Measurements from ENCODE around the gene S100A1. TPM values are rescaled to one million over a fixed set of nuclear protein-coding genes. Genes with fewer than 3 reads are reported as not detected.

The S100A1 gene
- total RNA-seq, 1 donor from 2014 or later = not detected

DNA sequence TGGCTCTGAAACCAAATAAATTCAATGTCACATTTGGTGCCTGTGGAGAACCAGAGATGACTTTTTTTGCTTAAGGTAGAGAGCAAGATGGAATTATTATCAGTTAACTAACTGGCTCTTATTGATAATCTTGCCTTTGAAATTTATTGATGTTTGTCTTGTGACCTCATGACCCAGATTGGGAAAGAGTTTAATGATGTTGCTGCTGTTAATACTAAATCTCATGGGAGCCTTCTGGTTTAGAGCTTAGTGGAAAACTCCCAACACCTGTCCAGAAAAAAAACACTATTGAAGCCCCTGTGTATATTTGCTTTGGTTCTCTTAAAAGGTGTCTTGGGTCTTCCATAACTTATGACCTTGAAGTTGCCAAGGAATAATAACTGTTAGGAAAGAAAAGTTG is 15.6 kb downstream of the S100A1 start:
- Histone ChIP-seq H3K27me3 (ENCODE audit: control insufficient read depth, insufficient read depth, low read length) (no peaks in the 10 kb centered on the region), H3K36me3 (ENCODE audit: control insufficient read depth, insufficient read depth, low read length) (peaks cover 19% of the 10 kb centered on the region), H3K4me3 (ENCODE audit: low read depth, low read length) (no peak overlapping the region)
- TF ChIP-seq, protein P1, sequence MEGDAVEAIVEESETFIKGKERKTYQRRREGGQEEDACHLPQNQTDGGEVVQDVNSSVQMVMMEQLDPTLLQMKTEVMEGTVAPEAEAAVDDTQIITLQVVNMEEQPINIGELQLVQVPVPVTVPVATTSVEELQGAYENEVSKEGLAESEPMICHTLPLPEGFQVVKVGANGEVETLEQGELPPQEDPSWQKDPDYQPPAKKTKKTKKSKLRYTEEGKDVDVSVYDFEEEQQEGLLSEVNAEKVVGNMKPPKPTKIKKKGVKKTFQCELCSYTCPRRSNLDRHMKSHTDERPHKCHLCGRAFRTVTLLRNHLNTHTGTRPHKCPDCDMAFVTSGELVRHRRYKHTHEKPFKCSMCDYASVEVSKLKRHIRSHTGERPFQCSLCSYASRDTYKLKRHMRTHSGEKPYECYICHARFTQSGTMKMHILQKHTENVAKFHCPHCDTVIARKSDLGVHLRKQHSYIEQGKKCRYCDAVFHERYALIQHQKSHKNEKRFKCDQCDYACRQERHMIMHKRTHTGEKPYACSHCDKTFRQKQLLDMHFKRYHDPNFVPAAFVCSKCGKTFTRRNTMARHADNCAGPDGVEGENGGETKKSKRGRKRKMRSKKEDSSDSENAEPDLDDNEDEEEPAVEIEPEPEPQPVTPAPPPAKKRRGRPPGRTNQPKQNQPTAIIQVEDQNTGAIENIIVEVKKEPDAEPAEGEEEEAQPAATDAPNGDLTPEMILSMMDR (IDR thresholded peaks at IDR 0.05; ENCODE audit: insufficient read depth, low read length, severe bottlenecking) = no peak
- DNase-seq (ENCODE audit: low read depth) (no peak), FAIRE-seq (no peak)

DNA sequence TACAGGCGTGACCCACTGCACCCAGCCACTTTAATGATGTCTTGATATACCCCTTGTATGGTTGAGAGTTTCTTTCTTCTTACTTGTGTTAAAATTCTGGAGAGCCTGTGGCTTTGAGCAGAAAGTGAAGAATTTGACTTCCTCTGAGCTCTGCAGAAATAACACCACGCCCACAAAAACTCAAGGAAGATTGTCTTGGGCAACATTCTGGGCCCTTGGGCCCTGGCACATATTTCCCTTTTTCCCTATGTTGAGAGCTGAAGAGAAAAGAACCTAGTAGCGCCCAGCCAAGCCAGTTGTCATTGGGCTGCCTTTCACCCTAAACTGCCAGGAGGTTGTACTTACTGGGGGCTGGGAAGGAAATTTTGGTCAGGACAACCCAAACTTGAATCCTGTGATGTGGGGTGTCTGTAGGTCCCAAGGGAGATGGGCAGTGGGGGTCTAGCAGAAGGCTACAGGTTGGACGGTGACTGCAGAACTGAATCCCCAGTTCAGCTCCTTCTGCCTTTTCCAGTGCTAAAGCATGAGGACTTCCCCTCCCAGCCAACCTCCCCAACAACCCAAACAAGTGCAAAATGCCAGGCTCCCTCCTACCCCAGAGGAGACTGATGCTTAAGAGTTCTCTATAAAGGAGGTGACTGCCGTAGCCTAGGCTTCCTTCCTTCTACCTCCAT is 18.6 kb downstream of the S100A1 start:
- DNase-seq (ENCODE audit: low read depth) (no peak), FAIRE-seq (no peak)
- TF ChIP-seq, protein P1 (IDR thresholded peaks at IDR 0.05; ENCODE audit: insufficient read depth, low read length, severe bottlenecking) = no peak
- no peaks in the 10 kb centered on the region for H3K27me3 ChIP-seq (ENCODE audit: control insufficient read depth, insufficient read depth, low read length)
- H3K4me3 ChIP-seq (ENCODE audit: low read depth, low read length) = no peak overlapping the region
- H3K36me3 ChIP-seq (ENCODE audit: control insufficient read depth, insufficient read depth, low read length) = peaks cover 12% of the 10 kb centered on the region

GRCh38 chr1:153647346-153647714 is 19.1 kb downstream of the S100A1 start:
- TF ChIP-seq, protein P1 (IDR thresholded peaks at IDR 0.05; ENCODE audit: insufficient read depth, low read length, severe bottlenecking) = no peak
- FAIRE-seq (no peak), DNase-seq (ENCODE audit: low read depth) (no peak)
- Histone ChIP-seq H3K27me3 (ENCODE audit: control insufficient read depth, insufficient read depth, low read length) (no peaks in the 10 kb centered on the region), H3K4me3 (ENCODE audit: low read depth, low read length) (no peak overlapping the region), H3K36me3 (ENCODE audit: control insufficient read depth, insufficient read depth, low read length) (peaks cover 8% of the 10 kb centered on the region)

- Histone ChIP-seq H3K4me3 (ENCODE audit: low read depth, low read length) (no peak overlapping the region), H3K36me3 (ENCODE audit: control insufficient read depth, insufficient read depth, low read length) (peaks cover 8% of the 10 kb centered on the region), H3K27me3 (ENCODE audit: control insufficient read depth, insufficient read depth, low read length) (no peaks in the 10 kb centered on the region)
- DNase-seq (ENCODE audit: low read depth) = no peak
- FAIRE-seq = no peak
- TF ChIP-seq, protein P1 (IDR thresholded peaks at IDR 0.05; ENCODE audit: insufficient read depth, low read length, severe bottlenecking) = no peak
Observed at GRCh38 chr1:153648000-153648643, 19.9 kb downstream of the S100A1 start.

DNA sequence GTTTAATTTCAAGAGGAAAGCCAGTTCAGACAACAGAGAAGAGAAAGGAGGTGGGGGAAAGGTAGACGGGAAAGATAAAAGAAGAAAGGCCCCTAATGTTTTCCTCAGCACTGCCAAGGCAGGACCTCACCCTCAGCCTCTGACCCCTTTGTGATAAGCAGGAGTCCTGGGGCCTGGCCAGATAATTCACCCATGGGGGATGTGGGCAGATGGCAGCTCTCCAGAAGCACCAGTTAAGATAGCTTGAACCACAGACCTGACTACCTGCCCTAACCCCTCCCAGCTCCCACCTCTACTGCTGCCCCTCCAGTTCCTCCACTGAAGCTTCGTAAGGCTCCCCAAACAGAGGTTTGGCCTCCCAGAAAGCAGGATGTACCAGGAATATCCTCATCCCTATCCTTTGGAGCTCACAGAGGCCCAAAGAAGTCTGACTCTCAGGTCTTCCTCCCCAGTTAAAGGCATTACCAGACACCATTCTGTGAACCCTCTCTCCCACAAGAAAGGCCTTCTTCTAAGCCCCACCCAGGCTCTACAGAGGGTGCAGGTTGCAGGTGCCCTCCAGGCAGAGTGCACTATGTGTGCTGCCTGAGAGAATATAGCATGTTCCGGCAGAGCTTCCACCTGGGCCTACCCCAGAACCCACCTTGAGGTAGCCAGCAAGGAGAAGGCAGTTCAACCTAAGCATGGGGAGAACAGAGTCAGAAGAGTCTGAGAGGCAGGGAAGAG is 21.1 kb downstream of the S100A1 start:
- H3K4me3 ChIP-seq (ENCODE audit: low read depth, low read length) = no peak overlapping the region
- H3K27me3 ChIP-seq (ENCODE audit: control insufficient read depth, insufficient read depth, low read length) = no peaks in the 10 kb centered on the region
- FAIRE-seq (no peak), DNase-seq (ENCODE audit: low read depth) (no peak)
- TF ChIP-seq, protein P1 (IDR thresholded peaks at IDR 0.05; ENCODE audit: insufficient read depth, low read length, severe bottlenecking) = no peak
- H3K36me3 ChIP-seq (ENCODE audit: control insufficient read depth, insufficient read depth, low read length) = peaks cover 3% of the 10 kb centered on the region
